ENCODE results near the gene MYMX.

DNA sequence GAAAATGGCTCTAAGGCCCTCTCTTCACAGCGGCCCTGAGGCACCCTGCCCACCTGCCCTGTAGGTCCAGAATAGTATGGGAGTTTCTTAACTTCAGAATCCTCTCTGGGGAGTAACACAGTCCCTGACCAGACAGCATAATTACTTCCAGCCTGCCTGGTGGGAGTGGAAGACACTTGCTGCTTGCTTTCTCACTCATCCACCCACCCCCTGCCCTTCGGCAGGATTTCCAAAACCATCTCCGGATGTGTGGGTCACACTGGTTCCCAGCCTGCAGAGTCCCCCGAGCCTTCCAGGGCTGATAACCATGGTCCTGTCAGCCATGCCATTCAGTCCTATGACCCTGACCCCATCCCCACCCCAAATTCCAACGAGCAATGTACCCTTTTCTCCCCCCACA is 12.1 kb downstream of the MYMX start:
- TF ChIP-seq, protein P1, sequence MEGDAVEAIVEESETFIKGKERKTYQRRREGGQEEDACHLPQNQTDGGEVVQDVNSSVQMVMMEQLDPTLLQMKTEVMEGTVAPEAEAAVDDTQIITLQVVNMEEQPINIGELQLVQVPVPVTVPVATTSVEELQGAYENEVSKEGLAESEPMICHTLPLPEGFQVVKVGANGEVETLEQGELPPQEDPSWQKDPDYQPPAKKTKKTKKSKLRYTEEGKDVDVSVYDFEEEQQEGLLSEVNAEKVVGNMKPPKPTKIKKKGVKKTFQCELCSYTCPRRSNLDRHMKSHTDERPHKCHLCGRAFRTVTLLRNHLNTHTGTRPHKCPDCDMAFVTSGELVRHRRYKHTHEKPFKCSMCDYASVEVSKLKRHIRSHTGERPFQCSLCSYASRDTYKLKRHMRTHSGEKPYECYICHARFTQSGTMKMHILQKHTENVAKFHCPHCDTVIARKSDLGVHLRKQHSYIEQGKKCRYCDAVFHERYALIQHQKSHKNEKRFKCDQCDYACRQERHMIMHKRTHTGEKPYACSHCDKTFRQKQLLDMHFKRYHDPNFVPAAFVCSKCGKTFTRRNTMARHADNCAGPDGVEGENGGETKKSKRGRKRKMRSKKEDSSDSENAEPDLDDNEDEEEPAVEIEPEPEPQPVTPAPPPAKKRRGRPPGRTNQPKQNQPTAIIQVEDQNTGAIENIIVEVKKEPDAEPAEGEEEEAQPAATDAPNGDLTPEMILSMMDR (IDR thresholded peaks at IDR 0.05; ENCODE audit: low read depth, low read length): no peak
- TF ChIP-seq, protein P2, sequence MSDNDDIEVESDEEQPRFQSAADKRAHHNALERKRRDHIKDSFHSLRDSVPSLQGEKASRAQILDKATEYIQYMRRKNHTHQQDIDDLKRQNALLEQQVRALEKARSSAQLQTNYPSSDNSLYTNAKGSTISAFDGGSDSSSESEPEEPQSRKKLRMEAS (IDR thresholded peaks at IDR 0.05; ENCODE audit: low read depth, low read length): no peak
- no peak for TF ChIP-seq POLR2A (IDR thresholded peaks at IDR 0.05; ENCODE audit: extremely low read depth, insufficient read length)

Data from NB4 (cell line).